AG04450 (cell line): ENCODE data around the gene DBNDD1. TPM values are rescaled to one million over a fixed set of nuclear protein-coding genes. Genes with fewer than 3 reads are reported as not detected.
A peak's percentile ranks its signal among the peaks of the same experiment; 100 is the strongest.

Source experiments
- CTCF ChIA-PET: fragments of 300-600, 350-600 bp; formaldehyde crosslinking; extraction: SDS; loops from one replicate; lab custom pipeline; 2022; ENCODE audit warnings: antibody characterized with exemption, inconsistent platforms; lab: Charles Lee
- POLR2A ChIA-PET: fragments of 350-600 bp; formaldehyde crosslinking; extraction: SDS; loops from one replicate; lab custom pipeline; 2021; ENCODE audit warnings: antibody characterized with exemption, inconsistent platforms; lab: Yijun Ruan, JAX
- DNase-seq: peaks from one replicate; pipeline ENCODE4 v3.0.0-alpha.2; 2011; ENCODE audit warnings: low read depth, low spot score
- H3K27ac ChIP-seq: one replicate; pipeline ENCODE4 v1.5.1; 2012; ENCODE audit warnings: low read depth, low read length, control low read depth
- H3K27me3 ChIP-seq: one replicate; pipeline ENCODE4 v1.6.0; 2012; ENCODE audit warnings: low read length; ENCODE audit not compliant: control insufficient read depth, insufficient read depth
- H3K4me3 ChIP-seq: 2 replicates; pipeline ENCODE4 v1.5.1; 2011; ENCODE audit warnings: mild to moderate bottlenecking, low read depth, low read length, control low read depth
- H3K9me3 ChIP-seq: 2 replicates; pipeline ENCODE4 v1.5.1; 2012; ENCODE audit warnings: low read length; ENCODE audit not compliant: control insufficient read depth, insufficient read depth
- polyA plus RNA-seq: library from polyadenylated mRNA; depleted of rRNA; stranded (reverse); fragments of >200 nt; gene quantifications from 2 replicates; pipeline ENCODE4 v1.2.3, GENCODE V29; 2011
- TF ChIP-seq, protein P1 (sequence below): IDR thresholded peaks from 2 replicates; pipeline ENCODE4 v1.5.1; 2011; ENCODE audit warnings: low read depth, low read length, control low read depth, inconsistent platforms

The DBNDD1 gene
- polyA plus RNA-seq, 1 experiment: 9.2 TPM

DNA sequence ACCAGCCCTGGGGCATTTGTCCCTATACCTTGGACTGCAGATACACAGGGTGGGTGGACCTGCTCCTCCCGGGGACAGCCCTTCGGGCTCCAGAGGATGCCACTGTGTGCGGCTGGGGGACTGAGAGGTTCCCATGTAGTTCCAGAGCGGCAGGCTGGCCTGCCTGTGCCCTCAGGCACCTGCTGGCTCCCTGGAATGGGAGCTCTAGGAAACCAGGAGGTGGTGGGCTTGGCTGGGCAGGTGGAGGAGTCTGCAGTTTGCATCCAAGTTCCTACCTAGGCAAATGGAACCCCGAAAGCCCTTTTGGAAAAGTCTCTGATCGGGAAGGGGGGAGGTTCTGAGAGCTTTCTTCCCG lies 982 bp downstream of the DBNDD1 start:
- Histone ChIP-seq H3K27ac (no peak overlapping the region), H3K9me3 (no peaks in the 10 kb centered on the region; the same call in 1 of the 2 replicates), H3K4me3 (peak overlapping the region; percentile 64), H3K27me3 (no peaks in the 10 kb centered on the region)
- DNase-seq: no peak
- ChIA-PET CTCF (no interaction called here), POLR2A (interaction anchor here (0.7 to 1.0 kb wide), 2 partner anchors 45 to 97 kb away, joined by 3 to 4 read pairs; no protein-coding TSS in a partner anchor)
- TF ChIP-seq, protein P1, sequence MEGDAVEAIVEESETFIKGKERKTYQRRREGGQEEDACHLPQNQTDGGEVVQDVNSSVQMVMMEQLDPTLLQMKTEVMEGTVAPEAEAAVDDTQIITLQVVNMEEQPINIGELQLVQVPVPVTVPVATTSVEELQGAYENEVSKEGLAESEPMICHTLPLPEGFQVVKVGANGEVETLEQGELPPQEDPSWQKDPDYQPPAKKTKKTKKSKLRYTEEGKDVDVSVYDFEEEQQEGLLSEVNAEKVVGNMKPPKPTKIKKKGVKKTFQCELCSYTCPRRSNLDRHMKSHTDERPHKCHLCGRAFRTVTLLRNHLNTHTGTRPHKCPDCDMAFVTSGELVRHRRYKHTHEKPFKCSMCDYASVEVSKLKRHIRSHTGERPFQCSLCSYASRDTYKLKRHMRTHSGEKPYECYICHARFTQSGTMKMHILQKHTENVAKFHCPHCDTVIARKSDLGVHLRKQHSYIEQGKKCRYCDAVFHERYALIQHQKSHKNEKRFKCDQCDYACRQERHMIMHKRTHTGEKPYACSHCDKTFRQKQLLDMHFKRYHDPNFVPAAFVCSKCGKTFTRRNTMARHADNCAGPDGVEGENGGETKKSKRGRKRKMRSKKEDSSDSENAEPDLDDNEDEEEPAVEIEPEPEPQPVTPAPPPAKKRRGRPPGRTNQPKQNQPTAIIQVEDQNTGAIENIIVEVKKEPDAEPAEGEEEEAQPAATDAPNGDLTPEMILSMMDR: no peak

DNA sequence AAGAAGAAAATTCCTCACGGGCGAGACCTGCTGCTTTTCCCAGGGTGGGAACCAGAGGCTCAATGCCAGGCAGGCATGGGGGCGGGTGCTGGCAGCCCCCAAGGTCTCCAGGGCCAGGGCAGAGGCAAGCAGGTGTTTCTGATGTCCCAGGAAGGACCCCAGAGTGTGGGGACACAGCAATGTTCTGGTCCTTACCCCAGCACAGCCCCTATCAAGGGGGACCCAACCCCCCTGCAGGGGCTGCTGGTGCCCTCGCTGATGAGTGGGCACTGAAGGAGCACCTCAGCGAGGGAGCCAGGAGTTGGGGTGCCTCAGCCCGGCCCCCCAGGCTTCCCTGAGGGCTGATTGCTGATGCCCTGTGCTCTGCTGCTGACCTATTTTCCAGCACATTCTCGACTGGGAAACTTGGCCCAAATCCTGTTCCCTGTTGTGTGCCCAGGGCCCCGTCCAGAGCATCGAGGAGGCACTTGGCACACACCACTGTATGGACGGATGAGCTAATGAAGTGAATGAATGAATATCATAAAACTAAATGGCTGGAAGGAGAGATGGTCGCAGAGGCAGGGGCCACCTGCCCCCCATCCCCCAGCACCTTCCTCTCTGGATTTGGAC lies 2.8 kb downstream of the DBNDD1 start:
- no peak for DNase-seq
- POLR2A ChIA-PET: no interaction called here
- H3K27me3 ChIP-seq: no peaks in the 10 kb centered on the region
- H3K27ac ChIP-seq: no peak overlapping the region
- TF ChIP-seq, protein P1: no peak
- CTCF ChIA-PET: no interaction called here
- no peak overlapping the region for H3K4me3 ChIP-seq
- H3K9me3 ChIP-seq: no peaks in the 10 kb centered on the region

DNA sequence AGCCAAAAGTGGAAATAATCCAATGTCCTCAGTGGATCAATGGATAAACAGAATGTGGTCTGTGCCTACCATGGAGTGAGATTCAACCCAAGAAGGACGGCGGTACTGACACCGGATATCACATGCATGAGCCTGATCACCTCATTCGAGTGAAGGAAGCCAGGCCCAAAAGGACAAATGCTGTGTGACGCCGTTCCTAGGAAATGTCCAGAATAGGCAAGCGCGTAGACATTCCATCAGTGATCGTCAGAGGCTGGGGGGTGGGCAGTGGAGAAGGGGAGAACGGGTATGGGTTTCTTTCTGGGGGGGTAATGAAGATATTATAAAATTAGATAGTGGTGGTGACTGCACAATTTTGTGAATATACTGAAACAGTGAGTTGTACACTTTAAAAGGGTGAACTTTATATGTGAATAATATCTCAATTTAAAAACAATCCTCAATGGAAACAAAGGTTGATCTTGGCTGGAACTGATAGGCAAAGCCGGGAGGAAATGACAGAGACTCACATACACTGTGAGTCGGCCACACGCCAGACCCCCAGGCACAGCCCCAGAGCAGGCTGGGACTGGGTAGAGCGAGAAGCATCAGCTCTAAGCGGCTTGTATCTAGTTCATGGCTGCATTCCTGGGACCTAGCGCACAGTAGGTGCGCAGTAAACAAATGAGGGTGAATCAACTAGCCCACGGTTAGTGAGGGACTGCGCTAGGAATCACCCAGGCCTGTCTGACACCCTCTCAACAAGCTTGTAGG lies 3.5 kb downstream of the DBNDD1 start:
- Histone ChIP-seq H3K4me3 (no peak overlapping the region), H3K27me3 (no peaks in the 10 kb centered on the region), H3K9me3 (no peaks in the 10 kb centered on the region; the same call in 1 of the 2 replicates), H3K27ac (no peak overlapping the region)
- TF ChIP-seq, protein P1: no peak
- no peak for DNase-seq
- ChIA-PET POLR2A (no interaction called here), CTCF (no interaction called here)

DNA sequence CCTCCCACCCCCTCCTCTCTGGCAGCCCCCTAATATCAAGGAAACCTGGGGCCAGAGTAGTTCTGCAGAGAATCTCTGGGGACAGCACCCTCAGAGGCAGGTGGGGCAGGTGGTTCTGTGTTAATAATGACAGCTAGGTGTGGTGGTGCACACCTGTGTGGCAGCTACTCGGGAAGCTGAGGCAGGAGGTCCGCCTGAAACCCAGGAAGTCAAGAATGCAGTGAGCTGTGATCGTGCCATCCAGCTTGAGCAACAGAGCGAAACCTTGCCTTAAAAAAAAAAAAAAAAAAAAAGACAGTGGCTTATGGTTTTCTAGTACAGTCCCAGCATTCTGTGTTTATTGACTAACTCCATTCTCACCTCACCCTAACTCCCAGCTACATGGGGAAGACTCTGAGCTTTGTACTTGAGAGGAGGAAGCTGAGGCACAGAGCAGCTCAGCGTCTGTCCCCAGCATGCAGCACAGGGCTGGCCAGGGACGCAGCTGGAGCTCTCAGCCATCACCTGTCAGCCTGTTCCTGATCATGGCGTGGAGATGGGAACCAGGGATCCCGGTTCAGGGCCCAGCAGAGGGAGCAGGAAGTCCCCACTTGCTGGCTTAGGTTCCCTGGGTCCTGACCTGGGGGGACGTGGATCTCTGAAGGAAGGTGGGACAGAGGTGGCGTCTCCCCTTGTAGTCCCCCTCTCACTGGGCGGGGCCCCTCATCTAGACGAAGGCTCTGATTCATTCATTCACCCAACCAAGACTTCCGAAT lies 6.1 kb downstream of the DBNDD1 start:
- TF ChIP-seq, protein P1: no peak
- ChIA-PET POLR2A (interaction anchor here (0.7 to 1.3 kb wide), 2 partner anchors 66 to 91 kb away, joined by 3 to 4 read pairs; no protein-coding TSS in a partner anchor), CTCF (no interaction called here)

More for the DNA sequence above, 6.1 kb downstream of the DBNDD1 start:
- no peak overlapping the region for H3K4me3 ChIP-seq
- no peaks in the 10 kb centered on the region for H3K27me3 ChIP-seq
- DNase-seq: no peak
- H3K9me3 ChIP-seq: no peaks in the 10 kb centered on the region; the same call in 1 of the 2 replicates
- H3K27ac ChIP-seq: no peak overlapping the region
